NCI-H2107 treated with DMSO at 0.1 percent for 48 hours (cell line): ENCODE results near the gene FECH.
A peak's percentile ranks its signal among the peaks of the same experiment; 100 is the strongest.

ENCODE experiments used
- DNase-seq: peaks from one replicate; lab custom pipeline; 2025; ENCODE audit not compliant: unreplicated experiment; lab: John Stamatoyannopoulos, UW

The FECH gene

DNA sequence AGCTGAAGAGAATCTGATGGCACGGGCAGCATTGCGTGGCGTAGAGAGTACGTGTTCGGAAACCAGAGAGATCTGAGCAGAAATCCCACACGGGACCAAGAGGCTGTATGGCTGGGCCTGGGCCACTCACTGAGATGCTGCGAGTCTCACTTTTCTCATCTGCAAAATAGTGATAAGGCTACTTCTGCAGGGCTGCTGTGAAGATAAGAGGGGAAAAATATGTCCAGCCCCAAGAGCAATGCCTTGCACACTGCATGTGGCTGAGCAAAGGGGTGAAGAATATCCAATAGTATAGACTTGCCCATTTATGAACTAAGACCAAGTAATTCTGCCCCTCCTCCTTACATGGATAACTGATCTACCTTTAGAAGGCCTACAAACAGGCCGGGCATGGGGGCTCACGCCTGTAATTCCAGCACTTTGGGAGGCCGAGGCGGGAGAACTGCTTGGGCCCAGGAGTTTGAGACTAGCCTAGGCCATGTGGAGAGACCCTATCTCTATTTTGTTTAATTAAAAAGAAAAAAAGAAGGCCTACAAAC lies 3.1 kb downstream of the FECH start:
- DNase-seq: no peak

DNA sequence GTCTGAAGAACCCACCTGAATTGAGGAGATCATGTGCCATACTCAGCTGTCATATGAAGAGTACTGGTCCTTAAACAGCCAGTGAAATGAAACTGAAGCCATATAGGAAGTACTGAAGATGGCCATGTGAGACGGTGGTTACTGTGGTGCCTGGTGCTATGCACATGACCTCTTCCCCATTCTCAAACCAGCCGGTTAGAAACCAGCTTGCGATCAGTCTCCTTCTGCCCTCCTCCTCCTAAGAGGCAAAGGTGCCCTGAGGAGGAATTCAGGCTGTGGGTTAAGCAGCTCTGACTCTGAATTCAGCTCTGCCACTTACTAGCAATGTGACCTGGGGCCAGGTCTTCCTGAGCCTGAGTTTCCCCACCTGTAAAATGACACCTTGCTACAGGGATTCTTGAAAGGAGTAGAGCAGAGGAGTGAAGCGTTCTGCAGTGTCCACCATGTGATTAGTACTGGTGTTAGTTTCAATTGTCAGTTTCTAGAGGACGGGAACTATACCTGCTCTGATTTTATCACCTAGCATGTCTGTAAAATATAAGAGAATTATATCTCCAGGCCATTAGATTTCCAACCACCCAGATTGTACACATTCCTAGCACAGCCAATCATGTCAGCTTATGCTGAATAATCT lies 5.1 kb downstream of the FECH start:
- peak; percentile 56 for DNase-seq

DNA sequence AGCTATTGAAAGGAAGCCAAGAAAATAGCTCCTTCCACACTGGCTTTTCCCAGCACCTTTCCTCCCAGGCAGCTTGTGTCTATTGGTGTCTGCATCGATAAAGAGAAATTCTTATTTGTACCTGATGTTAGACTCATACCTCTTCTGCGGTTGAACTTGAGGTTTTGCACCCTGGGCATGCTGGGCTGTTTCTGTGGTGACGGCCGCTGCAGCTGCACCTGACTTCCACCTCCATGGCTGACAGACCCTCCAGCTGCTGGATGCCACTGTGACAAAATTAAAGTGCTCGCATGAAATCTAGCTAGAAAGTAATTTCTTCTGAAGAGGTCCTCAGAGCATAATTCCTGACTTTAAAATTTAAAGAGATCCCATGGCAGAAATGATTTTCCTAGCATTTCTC lies 6.6 kb downstream of the FECH start:
- DNase-seq: peak; percentile 79

DNA sequence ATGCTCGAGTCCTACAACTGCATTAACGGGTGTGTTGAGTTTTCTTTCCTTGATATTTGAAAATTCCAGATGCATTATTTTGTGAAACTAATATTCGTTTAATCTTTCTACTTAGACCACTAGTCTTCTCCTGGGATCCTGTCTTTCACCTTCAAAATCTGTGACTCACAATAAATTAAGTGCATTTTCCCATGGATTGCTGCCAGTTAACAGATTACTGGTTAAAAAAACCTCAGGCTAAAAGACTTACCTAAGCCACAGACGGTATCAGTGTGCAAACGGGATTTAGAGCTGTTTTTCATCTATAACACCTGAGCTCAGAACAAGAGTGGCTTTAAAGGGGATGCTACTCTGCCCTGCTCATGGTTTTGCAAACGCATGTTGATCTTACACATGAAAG lies 10.2 kb downstream of the FECH start:
- no peak for DNase-seq

DNA sequence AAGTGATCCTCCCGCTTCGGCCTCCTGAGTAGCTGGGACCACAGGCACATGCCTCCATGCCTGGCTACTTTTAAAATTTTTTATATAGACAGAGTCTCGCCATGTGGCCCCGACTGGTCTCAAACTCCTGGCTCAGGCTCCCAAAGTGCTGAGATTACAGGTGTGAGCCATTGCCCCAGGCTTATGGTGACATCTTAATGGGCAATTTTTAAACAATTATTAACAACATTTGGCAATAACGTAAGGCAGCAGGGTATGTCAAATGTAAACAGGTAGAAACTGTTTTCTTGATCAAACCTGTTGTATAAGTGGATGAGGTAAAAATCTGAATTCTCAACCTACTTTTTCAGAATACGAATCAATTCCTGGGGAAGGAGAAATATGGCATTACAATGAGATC lies 11.0 kb downstream of the FECH start:
- no peak for DNase-seq

DNA sequence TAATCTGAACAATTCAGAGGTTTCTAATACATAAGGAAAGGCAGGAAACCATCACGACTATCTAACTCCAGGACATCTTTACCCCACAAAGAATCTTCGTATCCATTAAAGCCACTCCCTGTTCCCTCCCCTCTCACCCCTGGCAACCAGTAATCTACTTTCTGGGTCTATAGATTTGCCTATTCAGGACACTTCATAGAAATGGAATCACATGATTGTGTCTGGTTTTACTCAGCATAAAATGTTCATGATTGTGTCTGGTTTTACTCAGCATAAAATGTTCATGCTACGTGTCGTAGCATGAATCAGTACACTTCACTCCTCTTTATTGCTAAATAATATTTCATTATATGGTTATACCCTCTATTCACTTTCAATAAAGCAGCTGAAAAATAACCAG lies 11.6 kb downstream of the FECH start:
- DNase-seq: no peak

DNA sequence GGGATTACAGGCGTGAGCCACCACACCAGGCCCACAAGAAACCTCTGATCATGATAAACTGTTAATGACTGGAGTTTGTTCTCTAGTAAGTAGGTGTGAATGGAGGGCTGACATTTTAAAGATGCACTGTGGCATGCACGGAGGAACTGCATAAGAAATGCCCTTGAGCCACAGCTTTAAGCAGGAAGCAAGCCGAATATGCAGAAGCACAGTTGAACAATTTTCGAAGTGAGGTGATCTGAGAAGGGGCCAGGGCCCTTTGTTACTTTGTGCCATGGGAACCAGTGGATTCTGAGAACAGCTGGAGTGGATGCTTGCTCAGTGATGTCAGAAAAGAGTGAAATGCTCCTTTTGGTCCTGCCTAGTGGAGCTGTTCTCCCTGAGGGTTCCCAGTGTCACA lies 16.3 kb downstream of the FECH start:
- no peak for DNase-seq

DNA sequence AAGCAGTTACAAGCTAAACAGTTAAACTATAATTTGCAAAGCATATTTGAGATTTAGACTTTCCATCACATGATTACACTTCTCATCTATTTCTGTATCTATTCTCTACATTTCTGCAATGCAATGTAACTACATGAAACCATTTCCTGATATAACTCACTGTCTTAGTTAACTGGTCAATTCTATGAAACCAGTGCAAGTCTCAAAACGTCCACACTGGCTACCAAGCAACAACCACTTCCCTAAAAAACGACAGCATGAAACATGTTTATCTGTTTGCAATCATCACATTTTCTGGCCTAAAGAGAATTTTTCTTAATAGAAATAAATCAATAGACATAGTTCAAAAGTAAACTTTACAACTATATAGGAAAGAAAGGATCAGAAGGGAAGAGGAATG lies 17.4 kb downstream of the FECH start:
- no peak for DNase-seq

DNA sequence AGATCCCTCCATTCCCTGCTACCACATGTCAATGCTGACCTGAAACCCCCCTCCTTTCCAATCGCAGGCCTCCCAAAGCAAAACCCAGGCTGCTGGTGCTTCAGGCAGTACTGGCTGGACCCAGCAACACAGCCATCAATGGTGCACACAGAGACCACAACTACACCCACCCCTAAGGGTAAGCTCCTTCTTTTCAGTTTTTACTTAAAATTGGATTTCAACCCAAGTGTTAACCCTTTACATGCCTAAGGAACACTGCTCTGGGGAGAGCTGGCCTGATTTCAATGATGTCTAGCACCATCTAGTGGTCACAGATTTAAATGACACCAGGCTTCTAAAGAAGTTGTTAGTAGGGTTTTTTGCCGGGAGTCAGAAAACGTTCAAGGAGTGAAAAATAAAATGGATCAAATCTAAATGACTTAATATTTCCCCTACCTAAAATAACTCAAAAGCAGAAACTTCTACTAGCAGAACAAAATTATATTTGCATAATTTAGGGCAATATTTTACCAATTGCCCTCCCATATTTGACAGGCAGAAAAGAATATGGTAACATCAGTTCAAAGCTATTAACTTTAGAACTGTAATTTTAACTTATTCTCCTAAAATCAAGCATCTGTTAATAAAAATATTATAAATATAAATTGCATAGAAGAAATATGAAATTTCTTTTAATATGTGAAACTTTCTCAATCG lies 24.6 kb downstream of the FECH start:
- DNase-seq: peak; percentile 60

DNA sequence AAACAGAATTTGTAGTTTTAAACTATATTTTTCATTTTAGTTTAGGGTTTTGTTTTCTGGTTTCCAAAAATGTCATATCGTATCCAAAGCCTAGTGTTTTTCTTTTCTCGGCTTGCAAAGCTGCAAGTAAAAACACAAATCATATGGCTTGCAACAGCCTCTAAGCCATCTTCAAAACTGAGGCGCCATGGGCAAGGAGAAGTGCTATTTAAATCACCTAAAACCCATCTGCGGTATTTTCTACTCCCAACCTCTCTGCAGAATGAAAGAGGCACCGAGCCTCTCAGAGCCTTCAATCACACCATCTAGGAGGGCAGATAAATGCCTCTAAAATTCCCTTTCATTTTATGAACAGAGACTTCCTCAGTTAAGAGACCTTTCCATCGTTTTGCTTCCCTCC lies 25.2 kb downstream of the FECH start:
- no peak for DNase-seq

DNA sequence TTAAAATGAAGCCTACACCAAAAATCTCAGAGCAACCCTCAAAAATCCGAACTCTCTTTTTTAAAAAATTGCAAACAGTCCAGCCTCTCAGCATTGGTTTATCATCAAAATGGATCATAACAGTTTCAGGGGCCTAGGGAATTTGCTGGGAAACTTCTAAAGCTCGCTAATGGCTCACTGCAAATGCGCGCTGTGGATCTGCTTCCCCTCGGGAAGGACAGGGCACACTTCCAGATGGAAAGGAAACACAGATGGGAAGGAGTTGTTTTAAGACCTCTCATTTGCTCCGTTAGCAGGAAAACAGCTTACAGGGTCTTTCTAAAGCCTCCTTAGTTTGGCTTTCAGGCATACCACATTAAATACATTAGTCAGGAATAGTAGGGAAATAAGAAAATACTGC lies 27.2 kb downstream of the FECH start:
- no peak for DNase-seq

DNA sequence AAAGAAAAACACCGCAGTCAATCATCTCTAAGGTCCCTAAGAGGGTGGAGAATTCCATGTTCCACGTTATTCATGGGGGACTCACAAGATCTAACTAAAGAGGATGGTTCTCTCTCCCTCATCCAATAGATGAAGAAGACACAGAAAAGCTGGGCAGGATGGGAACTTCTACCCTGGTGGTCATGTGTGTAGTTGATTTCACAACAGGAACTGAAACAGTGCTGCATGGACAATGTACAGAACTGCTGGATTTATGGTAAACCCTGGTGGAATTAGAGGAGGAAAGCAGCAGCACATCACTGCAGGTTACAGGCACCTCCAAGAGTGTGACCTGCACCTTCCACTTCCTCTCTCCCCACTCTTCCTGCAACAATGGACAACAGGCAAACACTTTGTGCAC lies 31.4 kb downstream of the FECH start:
- DNase-seq: no peak

DNA sequence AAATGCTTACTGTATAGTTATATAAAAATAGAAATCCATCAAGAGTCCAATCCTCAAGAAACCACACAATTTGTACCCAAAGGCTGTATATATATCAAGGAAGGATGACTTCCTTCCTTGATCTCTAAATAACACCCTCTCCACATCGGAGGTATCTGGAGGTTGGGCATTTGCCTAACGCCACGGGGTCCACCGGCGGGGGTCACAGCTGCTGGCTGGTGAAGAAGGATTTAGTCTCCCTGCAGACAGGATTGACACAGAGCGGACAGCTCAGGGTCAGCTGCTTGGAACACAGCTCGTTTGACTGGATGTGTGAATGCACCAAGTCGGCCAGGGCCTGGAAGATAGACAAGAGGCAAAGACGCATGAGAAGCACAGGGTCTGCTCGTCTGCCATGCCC lies 36.0 kb downstream of the FECH start:
- DNase-seq: no peak

DNA sequence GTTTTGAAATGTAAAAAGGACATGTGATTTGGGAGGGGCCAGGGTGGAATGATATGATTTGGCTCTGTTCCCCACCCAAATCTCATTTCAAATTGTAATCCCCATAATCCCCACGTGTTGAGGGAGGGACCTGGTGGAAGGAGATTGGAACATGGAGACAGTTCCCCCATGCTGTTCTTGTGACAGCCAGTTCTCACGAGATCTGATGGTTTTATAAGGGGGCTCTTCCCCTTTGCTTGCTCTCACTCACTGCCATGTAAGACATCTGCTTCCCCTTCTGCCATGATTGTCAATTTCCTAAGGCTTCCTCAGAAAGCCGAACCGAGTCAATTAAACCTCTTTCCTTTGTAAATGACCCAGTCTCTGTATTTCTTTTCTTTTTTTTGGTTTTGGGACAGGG lies 39.2 kb downstream of the FECH start:
- no peak for DNase-seq

DNA sequence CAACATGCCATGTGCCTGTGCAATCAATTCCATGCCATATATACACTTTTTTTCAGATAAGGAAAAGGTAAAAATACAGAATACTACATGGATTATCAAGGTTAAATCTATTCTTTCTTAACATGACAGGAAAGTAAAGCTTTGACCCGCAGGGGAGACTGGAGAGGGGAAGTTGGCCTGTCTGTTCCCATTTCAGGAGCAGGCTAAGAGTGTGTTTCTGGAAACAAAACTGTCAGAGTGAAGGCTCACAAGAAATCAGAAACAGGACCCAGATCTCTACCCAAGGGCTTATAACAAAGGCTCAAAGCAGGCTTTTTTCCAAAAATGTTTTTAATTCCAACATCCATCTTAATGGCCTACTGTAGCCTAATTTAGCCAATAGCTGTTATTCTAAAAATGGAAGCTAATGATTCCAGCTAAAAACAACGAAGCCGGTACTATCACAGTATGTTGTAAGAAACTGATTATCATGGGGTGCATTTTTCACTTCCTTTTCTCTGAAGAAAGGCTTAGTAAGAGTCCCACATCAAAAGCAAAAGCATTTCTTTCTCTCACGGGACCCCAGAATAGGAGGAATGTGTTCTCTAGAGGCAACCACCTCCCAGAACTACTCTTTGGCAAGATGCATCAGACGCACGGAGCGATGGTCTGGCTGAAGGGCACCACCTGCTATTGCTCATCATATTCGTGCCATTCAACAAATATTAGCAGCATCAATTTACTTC lies 41.4 kb downstream of the FECH start:
- DNase-seq: no peak

DNA sequence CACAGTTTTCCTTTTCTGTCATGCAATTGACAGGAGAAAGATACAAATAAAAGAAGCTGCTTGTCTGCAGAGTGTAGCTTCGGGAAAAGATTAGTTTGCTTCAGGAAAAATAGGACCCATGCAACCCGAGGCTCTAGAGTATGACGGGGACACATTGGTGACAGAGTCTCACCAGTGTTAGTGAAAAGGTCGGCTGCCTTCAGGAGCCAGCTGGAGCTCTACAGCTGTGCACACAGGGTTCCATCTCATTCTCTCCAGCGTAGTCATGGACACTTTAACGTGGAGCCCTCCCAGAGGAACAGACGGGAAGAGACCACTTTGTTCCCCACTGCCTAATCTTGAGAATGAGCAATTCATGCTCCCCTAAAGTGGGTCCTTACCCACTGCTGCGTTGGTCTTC lies 42.9 kb downstream of the FECH start:
- DNase-seq: no peak

DNA sequence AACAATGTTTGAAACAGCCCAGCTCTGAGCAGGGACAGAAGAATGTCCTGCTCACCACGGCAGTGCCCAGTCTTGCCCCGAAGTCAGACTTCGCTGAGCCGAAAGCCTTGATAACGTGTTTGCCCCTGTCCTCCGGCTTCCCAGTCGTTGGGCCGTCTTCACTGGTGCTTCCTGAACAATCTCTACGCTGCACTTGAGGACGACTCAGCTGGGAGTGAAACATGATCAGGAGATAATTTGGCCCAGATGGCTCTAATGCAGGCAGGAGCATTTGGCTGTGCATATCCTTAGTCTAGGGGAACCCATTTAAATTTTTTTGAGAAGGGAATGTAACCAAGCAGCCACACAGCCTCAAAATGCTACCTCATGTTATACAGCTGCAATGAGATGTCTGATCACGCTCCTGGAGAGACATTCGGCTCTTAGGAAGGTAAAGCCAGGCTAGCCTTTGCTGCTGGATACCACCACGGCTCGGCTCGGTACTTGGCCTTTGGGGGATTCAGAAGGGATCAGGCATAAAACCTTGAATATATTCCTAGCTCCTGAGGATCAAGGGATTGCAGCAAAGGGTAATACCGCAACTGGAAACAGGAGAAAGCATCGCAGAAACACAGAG lies 43.6 kb downstream of the FECH start:
- peak; percentile 33 for DNase-seq

DNA sequence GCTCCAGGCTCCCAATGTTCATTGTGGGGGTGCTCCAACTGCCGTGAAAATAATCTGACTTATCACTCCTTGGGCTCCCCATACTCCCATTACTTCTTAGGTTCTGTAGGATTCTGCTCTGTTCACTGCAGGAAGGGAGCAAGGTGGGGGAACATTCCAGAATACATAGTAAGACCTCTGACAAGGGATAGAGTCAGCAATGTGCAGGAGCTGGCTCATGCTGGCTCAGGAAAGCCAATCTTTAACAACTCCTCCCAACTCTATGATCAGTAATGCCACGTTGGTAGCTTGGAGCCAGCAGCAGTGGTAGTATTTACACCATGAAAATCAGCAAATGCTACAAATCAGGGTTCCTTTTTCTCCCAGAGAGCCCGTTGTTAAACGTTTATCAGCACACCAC lies 44.4 kb downstream of the FECH start:
- DNase-seq: no peak

DNA sequence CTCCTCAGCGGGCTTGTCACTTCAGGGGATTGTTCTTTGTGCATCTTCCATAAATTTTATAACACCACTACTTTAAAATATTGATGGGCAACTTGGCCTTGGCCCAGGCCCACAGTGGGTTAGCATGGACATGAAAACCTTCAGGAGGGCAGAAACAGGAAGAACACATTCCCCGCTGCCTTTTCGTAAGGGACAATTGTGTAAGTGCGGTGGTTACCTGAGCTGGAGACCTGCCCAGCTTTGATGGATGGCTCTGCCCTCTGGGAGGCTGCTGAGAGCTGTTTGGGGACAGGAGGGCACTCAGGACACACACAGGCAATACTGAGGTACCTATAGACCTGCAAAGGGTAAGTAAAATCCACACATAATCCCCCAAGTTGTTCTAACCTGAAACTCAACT lies 46.8 kb downstream of the FECH start:
- no peak for DNase-seq

DNA sequence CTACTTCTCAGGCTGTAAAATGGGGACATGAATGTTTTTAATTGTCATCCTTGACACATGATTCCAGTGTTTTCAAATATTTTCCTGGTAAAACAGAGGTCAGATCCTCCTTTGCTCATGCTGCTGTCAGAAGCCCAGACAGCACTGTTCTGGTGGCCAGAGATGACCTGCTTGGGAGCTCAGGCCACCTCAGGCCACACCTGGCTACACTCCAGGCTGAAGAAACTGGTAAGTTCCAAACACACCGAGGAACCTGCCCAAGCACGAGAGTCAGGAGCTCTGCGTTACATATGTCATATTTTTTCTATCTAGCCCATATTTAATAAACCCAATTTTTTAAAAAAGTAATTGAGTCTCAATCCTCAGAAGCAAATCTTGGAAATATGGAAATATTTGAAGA lies 47.9 kb downstream of the FECH start:
- no peak for DNase-seq

DNA sequence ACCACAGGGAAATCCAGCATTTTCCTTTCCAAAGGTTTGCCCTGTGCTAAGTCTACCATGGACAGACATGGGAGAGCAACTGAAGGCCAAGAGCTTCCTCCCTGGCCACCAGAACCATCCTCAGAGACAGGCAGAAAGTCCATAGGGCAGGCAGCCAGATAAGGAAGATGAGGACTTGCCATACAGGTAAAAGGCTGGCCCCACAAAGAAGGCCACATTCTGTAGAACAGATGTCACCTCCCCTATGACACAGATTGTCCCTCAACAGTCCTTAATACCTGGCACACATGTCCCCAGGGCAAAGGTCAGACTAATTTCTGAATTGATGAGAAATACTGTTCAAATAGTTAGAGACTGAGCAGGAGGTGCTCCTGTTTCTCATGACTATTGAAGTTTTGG lies 52.0 kb downstream of the FECH start:
- DNase-seq: no peak
